C4-2B (cell line): ENCODE measurements around the gene AFF3.

ENCODE experiments used
- H3K27ac ChIP-seq: fragments of 450-650 bp; 2 replicates; pipeline ENCODE4 v1.5.1; 2017
- CTCF ChIP-seq: fragments of 450-650 bp; conservative IDR thresholded peaks from 2 replicates; pipeline ENCODE4 v1.5.1; 2017; ENCODE audit warnings: mild to moderate bottlenecking
- ZFX ChIP-seq: fragments of 450-650 bp; IDR thresholded peaks from 2 replicates; pipeline ENCODE4 v1.6.1; 2017

The AFF3 gene

GRCh38 chr2:99648178-99648844 lies 494.1 kb downstream of the AFF3 start:
- no peak for TF ChIP-seq ZFX
- TF ChIP-seq CTCF: no peak
- H3K27ac ChIP-seq: no peak overlapping the region

- no peak overlapping the region for H3K27ac ChIP-seq
- TF ChIP-seq CTCF (no peak), ZFX (no peak)
Measured at GRCh38 chr2:99645960-99646359, 496.4 kb downstream of the AFF3 start.

GRCh38 chr2:99644419-99644787 lies 498.0 kb downstream of the AFF3 start:
- no peak overlapping the region for H3K27ac ChIP-seq

GRCh38 chr2:99643787-99644418 lies 498.5 kb downstream of the AFF3 start:
- H3K27ac ChIP-seq: no peak overlapping the region
- no peak for TF ChIP-seq CTCF
- TF ChIP-seq ZFX: no peak

More at GRCh38 chr2:99644419-99644787, 498.0 kb downstream of the AFF3 start:
- TF ChIP-seq ZFX (no peak), CTCF (no peak)

- TF ChIP-seq ZFX (no peak), CTCF (no peak)
- H3K27ac ChIP-seq: no peak overlapping the region
Measured at GRCh38 chr2:99641999-99642398, 500.4 kb downstream of the AFF3 start.

GRCh38 chr2:99640635-99641151 lies 501.7 kb downstream of the AFF3 start:
- no peak for TF ChIP-seq CTCF
- TF ChIP-seq ZFX: no peak
- no peak overlapping the region for H3K27ac ChIP-seq

GRCh38 chr2:99638791-99639190 lies 503.6 kb downstream of the AFF3 start:
- no peak overlapping the region for H3K27ac ChIP-seq
- TF ChIP-seq CTCF (no peak), ZFX (no peak)
